RPMI8226 (cell line): ENCODE measurements around the gene RUNX1.
A peak's percentile ranks its signal among the peaks of the same experiment; 100 is the strongest.

ENCODE experiments used
- DNase-seq: peaks from one replicate; pipeline ENCODE4 v3.0.0-alpha.2; 2015

The RUNX1 gene

DNA sequence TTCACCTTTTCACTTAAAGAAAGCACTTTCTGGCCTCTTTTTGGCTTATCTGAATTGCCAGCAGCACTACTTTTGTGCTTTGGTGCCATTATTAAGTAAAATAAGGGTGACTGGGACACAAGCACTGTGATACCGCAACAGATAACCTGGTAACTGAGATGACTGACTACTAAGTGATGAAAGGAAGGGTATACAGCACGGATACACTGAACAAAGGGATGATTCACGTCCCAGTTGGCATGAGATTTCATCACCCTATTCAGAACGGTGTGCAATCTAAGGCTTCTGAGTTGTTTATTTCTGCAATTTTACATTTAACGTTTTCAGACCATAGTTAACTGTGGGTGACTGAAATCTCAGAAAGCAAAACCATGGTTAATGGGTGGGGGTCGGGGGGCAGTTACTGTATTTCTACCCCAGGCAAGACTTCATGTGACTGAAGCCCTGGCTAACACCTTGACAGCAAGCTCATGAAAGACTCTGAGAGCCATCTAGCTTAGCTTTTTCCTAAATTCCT, 277.5 kb downstream of the RUNX1 start:
- no peak for DNase-seq

DNA sequence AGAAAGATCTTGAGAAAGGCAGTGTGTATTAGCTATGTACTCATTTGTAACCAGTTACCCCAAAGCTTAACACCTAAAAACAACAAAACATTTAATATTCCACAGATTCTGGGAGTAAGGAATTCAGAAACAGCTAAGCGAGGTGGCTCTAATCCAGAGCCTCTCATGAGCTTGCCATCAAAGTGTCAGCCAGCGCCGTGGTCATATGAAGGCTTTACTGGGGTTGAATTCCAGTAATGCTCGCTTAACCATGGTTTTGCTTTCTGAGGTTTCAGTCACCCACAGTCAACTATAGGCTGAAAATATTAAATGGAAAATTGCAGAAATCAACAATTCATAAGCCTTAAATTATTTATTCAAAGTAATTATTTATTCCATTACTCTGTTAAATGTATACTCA, 278.5 kb downstream of the RUNX1 start:
- no peak for DNase-seq

DNA sequence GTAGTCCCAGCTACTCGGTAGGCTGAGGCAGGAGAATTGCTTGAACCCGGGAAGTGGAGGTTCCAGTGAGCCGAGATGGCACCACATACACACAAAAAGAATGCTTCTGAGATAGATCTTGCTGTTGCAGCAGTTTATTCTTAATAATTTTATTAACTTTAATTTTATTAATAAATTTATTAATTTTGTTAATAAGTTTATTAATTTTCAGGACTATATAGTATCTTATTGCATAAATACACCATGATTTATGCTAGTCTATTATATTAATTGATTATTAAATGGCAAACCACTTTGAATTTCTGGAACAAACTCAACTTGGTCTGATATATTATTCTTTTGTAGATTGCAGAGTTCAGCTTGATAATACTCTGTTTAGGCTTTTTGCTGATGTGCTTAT, 280.8 kb downstream of the RUNX1 start:
- no peak for DNase-seq

DNA sequence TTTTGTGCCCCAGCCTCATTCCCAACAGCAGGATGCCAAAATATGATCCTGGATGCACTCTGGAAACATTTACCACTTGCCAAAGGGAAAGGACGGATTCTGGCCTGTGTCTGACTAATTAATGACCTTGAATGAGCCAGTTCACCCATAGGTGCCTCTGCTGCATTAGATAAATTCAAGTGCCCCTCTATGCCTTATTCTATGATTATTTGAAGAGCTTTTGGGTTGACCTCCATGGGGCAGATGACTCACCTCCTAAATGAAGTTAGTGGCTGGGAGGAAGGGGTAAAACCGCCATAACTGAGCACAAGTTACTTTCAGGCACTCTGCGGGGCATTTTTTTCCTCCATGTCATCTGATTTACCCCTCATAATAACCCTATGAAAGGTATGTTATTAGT, 282.2 kb downstream of the RUNX1 start:
- DNase-seq, result no peak

DNA sequence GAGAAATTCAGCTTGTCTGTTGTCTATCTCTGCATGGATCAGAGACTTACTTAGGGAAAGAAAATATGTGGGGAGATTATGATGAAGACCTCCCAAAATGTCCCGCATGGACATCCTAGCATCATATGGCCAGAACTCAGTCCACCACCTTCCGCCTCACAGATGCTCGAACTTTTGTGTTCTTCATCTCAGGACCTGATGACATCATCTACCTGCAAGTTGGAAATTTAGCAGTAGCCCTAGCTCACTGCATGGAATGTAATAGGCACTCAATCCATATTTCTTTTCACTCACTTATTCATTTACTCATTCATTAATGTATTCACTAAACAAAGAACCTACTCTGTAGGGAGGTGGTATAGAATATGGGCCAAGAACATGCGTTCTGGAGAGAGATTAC, 283.5 kb downstream of the RUNX1 start:
- DNase-seq, result no peak

DNA sequence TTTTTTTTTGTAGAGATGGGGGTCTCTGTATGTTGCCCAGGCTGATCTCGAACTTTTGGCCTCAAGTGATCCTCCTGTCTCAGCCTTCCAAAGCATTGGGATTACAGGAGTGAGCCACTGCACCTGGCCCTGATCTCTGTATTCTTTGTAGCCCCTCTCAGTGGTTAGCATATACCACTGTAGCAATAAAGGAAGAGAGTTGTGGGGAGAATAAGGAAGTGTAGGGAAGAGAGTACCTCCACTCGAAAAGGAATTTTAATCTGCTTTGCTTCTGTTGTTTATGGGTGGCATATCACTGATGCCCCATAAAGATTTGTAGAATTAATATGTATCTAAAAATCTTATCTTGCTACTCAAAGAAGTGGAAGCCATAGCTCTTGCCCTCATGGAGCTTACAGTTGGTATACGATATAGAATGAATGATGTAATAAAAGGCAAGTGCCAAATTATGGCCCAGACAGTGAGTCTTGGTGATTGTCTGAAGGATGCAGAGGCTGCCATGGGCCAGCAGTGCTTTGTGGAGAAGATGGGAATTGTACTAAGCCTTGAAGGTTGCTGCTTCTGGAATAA, 284.3 kb downstream of the RUNX1 start:
- DNase-seq, result no peak

DNA sequence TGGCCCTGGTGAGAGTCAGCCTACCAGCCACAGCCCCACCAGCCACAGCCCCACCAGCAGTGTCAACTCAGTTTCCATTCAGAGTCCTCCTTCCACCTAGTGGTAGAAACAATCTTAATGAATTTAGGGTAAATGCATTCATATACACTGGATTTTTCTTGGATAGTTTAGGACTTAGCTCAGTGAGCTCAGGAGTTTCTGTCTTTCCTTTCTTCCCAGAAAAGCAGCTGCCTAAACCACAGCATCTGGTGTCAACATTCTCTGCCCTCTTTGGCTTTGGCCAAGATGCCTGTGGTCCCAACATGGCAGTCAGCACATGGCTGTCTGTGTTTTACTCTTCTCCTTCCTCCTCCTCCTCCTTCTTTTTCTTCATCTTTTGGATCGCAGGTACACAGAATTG, 286.3 kb downstream of the RUNX1 start:
- DNase-seq, result no peak

DNA sequence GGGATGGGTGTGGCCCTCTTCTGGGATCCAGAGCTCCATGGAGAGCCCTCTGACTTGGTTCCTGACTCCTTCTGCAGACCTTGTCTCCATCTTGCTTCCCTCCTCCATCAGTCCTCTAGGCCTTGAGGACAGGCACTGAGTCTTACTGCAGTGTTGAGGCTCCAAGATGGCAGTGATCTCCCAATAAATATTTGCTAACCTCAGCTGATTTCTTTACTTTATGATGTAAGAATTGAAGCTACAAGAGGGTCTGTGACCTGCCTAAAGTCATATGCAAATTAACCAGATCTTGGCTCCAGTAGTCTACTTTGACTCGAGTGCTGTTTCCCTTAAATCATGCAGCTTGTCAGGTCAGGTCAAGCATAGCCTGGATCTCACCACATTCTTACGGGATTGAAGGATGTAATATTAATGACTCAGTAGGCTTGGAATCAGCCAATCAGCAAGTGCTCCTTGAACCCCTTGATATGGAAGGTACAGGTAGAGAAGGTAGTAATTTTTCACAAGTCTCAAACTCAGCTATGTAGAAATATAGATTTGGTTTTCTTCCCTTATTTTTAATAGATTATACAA, 287.3 kb downstream of the RUNX1 start:
- DNase-seq, result no peak

DNA sequence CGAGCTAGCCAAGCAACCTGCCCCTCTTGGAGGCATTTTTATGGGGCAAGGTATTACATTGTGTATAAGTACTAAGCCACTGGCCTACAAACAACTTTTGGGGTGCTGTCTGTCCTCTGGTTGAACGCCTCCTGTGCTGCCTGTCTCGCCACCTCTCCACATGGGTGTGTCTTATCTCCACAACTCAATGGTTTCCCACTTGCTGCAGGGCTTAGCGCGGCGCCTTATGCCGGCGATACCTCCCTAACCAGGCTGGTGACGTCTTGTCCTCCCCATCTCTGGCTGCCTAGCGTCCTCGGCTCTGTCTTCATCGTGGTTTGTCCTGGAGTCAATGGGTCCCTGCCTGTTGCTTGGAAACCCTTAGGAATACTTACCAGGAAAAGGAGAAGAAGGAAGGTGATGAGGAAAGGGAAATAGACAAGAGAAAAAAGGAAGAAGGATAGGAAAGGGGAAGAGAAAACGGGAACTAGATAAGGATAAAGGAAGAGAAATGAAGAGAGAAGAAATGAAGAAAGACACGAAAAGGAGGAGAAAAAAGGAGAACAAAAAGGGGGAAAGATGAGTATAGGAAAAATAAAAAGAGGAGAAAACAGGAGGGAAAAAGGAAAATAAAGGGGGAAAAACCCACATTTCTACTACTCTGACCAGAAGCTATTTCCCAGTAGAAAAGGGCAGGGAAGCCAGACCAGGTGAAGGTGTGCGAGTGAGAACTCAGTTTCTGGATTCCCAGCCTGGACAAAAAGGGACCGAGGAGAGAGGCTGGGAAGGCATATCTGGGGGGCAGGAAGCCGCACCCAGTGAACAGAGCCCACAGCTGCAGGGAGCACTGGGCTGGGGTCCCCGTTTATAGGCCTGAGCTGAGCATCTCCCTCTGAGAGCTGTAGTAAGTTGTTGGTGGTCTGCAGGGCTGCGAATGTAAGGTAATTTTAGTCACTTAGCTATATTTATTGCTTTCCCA, 294.1 kb downstream of the RUNX1 start:
- DNase-seq, result no peak

DNA sequence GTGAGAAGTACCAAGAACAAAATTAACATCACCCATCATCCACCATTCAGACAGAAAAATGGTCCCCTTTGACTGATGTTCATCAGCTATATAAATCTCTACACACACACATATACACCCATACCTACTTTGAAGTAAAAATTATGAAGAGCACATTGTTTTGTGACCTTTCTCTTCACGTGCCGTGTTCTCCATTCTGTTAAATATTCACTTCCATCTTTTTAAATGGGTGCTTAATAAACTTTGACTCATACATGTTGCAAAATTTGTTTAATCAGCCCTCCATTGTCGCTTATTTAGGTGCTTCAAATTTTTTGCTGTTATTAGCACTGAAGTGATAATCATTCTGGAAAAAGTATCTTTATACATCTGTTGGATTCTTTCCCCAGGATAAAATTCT, 300.2 kb downstream of the RUNX1 start:
- DNase-seq, result no peak

DNA sequence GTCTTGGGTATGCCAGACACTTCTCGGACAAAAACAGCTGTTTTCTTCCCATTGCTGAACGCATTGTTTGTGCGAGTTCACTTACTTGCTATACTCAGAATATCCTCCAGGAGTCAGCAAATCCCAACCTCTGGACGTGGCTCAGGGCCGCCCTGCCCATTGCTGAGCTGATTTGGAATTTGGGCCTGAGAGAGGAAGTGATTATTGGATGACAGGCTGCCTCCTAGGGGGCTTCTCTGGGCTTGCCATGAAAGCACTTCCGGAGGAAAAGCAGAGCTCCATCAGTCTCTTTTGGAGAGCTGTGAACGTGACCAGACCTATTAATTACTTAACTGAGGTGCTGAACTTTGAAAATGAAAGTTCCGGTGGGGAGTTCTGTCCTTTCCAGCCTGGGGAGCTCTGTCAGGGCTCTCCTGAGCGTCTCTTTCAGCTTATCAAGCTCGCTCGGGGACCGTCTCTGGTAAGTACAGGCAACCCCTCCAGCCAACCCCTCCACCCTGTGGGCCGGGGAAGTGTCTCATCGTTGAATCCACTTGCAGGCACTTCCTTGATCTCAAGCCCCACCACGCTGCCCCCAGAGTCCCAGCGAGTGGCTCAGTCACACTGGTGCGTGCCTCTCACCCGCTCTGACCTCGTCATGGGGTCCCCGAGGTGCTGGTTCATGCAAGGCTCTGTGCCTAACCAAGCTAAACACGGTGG, 303.4 kb downstream of the RUNX1 start:
- DNase-seq, result peak; percentile 82

DNA sequence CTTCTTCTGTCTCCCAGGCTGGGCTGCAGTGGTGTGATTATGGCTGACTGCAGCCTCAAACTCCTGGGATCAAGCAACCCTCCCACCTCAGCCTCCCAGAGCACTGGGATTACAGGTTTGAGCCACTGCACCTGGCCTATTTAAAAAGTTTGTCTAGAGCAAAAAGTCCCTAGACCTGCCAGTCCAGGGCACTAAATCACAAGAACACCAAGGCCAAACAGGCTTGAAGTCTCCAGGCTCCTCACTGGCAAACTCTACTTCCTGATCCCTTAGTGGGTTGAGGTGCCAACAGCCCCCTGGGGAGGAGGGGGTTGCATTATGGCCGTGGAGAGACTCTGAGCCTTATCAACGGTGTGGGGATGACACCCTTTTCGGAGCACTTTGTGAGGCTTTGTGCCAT, 304.3 kb downstream of the RUNX1 start:
- no peak for DNase-seq

DNA sequence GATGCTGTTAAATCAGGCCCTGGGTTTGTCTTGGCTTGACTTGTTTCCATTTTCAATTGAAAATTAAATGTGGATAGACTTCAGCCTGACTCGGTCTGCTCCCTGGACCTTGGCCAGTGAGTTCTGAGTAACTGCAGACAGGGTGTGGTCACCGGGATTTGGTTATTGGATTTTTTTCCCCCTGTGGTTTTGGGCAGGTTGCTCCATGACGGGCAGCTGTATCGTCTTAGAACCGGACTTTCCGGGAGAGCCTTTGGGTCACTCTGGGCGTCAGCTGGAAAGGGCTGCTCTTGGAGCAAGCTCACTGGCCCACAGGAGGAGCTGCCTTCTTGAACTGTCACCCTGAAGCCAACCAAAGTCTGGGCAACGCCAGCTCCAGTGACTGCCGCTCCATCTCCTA, 305.3 kb downstream of the RUNX1 start:
- DNase-seq, result no peak

DNA sequence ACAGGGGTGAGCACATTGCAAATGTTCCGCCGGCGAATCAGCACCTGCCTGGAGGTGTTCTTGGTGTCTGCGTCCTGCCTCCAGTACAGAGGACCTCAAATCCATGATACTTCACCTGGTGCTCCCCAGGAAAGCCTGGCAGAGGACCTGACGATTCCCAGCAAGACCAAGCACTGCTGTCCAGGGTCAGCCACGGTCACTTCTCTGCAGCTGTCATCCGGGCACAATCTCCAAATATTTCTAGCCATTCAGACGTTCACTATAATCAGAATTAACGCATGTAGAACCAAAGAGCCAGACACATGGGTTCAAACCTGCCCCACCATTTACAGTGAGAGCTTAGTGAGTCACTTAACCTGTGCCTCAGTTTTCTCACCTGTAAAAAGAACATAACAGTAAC, 305.8 kb downstream of the RUNX1 start:
- DNase-seq, result no peak

DNA sequence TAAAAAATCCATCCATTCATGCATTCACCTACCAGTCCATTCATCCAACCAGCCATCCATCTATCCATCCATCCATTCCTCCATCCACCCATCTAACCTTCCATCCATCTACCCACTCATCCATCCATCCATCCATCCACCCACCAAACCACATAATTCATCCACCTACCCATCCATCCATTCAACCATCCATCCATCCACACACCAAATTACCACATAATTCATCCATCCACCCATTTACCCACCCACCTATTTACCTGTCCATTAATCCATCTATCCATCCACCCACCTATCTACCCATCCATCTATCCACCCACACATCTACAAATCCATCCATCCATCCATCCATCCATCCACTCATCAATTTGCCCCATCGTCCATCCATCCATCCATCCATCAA, 308.9 kb downstream of the RUNX1 start:
- DNase-seq, result no peak
